ENCODE results near the gene LATS2.

DNA sequence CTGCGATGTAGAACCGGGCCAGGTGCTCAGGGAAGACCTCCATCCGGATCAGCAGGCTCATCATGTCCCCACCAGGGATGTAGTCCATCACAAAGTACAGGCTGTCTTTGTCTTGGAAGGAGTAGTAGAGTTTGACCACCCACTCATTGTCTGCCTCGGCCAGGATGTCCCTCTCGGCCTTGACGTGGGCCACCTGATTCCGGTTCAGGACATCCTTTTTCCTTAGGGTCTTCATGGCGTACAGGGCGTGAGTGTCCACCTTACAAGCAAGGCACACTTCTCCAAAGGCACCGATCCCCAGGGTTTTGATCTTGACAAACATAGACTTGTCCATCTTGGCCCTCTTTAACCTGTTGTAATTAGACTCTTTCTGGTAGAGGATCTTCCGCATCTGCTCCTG, 78.0 kb downstream of the LATS2 start:
- TF ChIP-seq BHLHE40 (IDR thresholded peaks at IDR 0.05; ENCODE audit: borderline replicate concordance) (no peak), FOXK2 (IDR thresholded peaks at IDR 0.05) (no peak), NFRKB (IDR thresholded peaks at IDR 0.05) (no peak)
